Stromal cell of bone marrow (primary cell): Measurements from ENCODE around the gene PLCD3.

Source experiments
- DNase-seq: peaks from one replicate; pipeline ENCODE4 v3.0.0-alpha.2; 2012; ENCODE audit warnings: low read depth

PLCD3 gene

GRCh38 chr17:45061606-45062205, 70.6 kb downstream of the PLCD3 start:
- DNase-seq, result no peak

GRCh38 chr17:45060797-45061605, 71.3 kb downstream of the PLCD3 start, which contains the start of gene NMT1:
Gene NMT1, plus strand, starts transcription at chr17:45061317. Its CDS starts 13 bp downstream, at chr17:45061330.
- DNase-seq, result peak; percentile 100

- no peak for DNase-seq
Measured at GRCh38 chr17:45060382-45060796, 71.9 kb downstream of the PLCD3 start.
